Measurements from ENCODE around the gene CAMK1D. TPM values are rescaled to one million over a fixed set of nuclear protein-coding genes. Genes with fewer than 3 reads are reported as not detected.

CAMK1D gene
- total and polyA plus RNA-seq, 2 of the 8 experiments (the other 6 are each of a cell fraction or from before 2014, with no cell fraction given), result 3.5 to 10.6 TPM

GRCh38 chr10:12655940-12656339 is 306.6 kb downstream of the CAMK1D start (continued):
- TF ChIP-seq, protein P1, sequence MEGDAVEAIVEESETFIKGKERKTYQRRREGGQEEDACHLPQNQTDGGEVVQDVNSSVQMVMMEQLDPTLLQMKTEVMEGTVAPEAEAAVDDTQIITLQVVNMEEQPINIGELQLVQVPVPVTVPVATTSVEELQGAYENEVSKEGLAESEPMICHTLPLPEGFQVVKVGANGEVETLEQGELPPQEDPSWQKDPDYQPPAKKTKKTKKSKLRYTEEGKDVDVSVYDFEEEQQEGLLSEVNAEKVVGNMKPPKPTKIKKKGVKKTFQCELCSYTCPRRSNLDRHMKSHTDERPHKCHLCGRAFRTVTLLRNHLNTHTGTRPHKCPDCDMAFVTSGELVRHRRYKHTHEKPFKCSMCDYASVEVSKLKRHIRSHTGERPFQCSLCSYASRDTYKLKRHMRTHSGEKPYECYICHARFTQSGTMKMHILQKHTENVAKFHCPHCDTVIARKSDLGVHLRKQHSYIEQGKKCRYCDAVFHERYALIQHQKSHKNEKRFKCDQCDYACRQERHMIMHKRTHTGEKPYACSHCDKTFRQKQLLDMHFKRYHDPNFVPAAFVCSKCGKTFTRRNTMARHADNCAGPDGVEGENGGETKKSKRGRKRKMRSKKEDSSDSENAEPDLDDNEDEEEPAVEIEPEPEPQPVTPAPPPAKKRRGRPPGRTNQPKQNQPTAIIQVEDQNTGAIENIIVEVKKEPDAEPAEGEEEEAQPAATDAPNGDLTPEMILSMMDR (IDR thresholded peaks at IDR 0.05; ENCODE audit: control extremely low read depth in 1 of 3, insufficient read depth in 1 of 3, low read depth in 1 of 3, low read length in 3 of 3), result no peak

Measured in H1 (cell line).